ENCODE results near the gene SOX30.

- TF ChIP-seq CTCF (IDR thresholded peaks at IDR 0.05; ENCODE audit: poor library complexity) (no peak), EZH2 (IDR thresholded peaks at IDR 0.05; ENCODE audit: borderline replicate concordance) (no peak)
These were observed 37.9 kb upstream of the SOX30 start for GRCh38 chr5:157689942-157690689.

Measured in hepatocyte (in vitro differentiated cells).